Measurements from ENCODE around the gene CAPNS1.

The CAPNS1 gene

GRCh38 chr19:36139473-36140303 is at the start of gene CAPNS1:
Gene CAPNS1, plus strand, starts transcription at chr19:36140066. Its CDS starts 946 bp downstream, at chr19:36141012.
- Histone ChIP-seq H3K27ac (ENCODE audit: low read length) (peak within 1 kb of the TSS; percentile 100), H3K27me3 (ENCODE audit: low read depth, low read length) (no peaks in the 10 kb centered on the region), H3K36me3 (ENCODE audit: control insufficient read depth in 1 of 2, insufficient read depth in 2 of 2, low read length in 2 of 2) (peaks cover 12 to 22% of the 10 kb centered on the region in 2 donors), H3K4me1 (ENCODE audit: control insufficient read depth in 1 of 2, insufficient read depth in 2 of 2, low read length in 2 of 2) (peaks cover 8 to 11% of the 10 kb centered on the region in 2 donors), H3K4me3 (ENCODE audit: low read depth in 1 of 2, low read length in 2 of 2) (peak within 1 kb of the TSS; percentile 83 to 100), H3K9me3 (ENCODE audit: control insufficient read depth in 1 of 2, low read length in 2 of 2) (no peaks in the 10 kb centered on the region)

GRCh38 chr19:36090910-36091695 is 48.8 kb upstream of the CAPNS1 start:
- Histone ChIP-seq H3K27me3 (ENCODE audit: low read depth, low read length) (no peaks in the 10 kb centered on the region), H3K27ac (ENCODE audit: low read length) (no peak overlapping the region), H3K36me3 (ENCODE audit: control insufficient read depth in 1 of 2, insufficient read depth in 2 of 2, low read length in 2 of 2) (no peaks in the 10 kb centered on the region), H3K4me3 (ENCODE audit: low read depth in 1 of 2, low read length in 2 of 2) (no peak overlapping the region), H3K4me1 (ENCODE audit: control insufficient read depth in 1 of 2, insufficient read depth in 2 of 2, low read length in 2 of 2) (no peaks in the 10 kb centered on the region), H3K9me3 (ENCODE audit: control insufficient read depth in 1 of 2, low read length in 2 of 2) (no peaks in the 10 kb centered on the region)

- no peaks in the 10 kb centered on the region for H3K36me3 ChIP-seq (ENCODE audit: control insufficient read depth in 1 of 2, insufficient read depth in 2 of 2, low read length in 2 of 2)
- H3K9me3 ChIP-seq (ENCODE audit: control insufficient read depth in 1 of 2, low read length in 2 of 2), result no peaks in the 10 kb centered on the region
- H3K4me1 ChIP-seq (ENCODE audit: control insufficient read depth in 1 of 2, insufficient read depth in 2 of 2, low read length in 2 of 2), result no peaks in the 10 kb centered on the region
- H3K4me3 ChIP-seq (ENCODE audit: low read depth in 1 of 2, low read length in 2 of 2), result no peak overlapping the region
- no peak overlapping the region for H3K27ac ChIP-seq (ENCODE audit: low read length)
- no peaks in the 10 kb centered on the region for H3K27me3 ChIP-seq (ENCODE audit: low read depth, low read length)
Measured at GRCh38 chr19:36092566-36092965, 47.3 kb upstream of the CAPNS1 start.

GRCh38 chr19:36093146-36093662 is 46.7 kb upstream of the CAPNS1 start:
- Histone ChIP-seq H3K9me3 (ENCODE audit: control insufficient read depth in 1 of 2, low read length in 2 of 2) (no peaks in the 10 kb centered on the region), H3K36me3 (ENCODE audit: control insufficient read depth in 1 of 2, insufficient read depth in 2 of 2, low read length in 2 of 2) (no peaks in the 10 kb centered on the region), H3K4me3 (ENCODE audit: low read depth in 1 of 2, low read length in 2 of 2) (no peak overlapping the region), H3K27ac (ENCODE audit: low read length) (no peak overlapping the region), H3K27me3 (ENCODE audit: low read depth, low read length) (no peaks in the 10 kb centered on the region), H3K4me1 (ENCODE audit: control insufficient read depth in 1 of 2, insufficient read depth in 2 of 2, low read length in 2 of 2) (no peaks in the 10 kb centered on the region)

- H3K27ac ChIP-seq (ENCODE audit: low read length), result no peak overlapping the region
- no peaks in the 10 kb centered on the region for H3K4me1 ChIP-seq (ENCODE audit: control insufficient read depth in 1 of 2, insufficient read depth in 2 of 2, low read length in 2 of 2)
- no peaks in the 10 kb centered on the region for H3K27me3 ChIP-seq (ENCODE audit: low read depth, low read length)
- H3K4me3 ChIP-seq (ENCODE audit: low read depth in 1 of 2, low read length in 2 of 2), result no peak overlapping the region
- H3K36me3 ChIP-seq (ENCODE audit: control insufficient read depth in 1 of 2, insufficient read depth in 2 of 2, low read length in 2 of 2), result no peaks in the 10 kb centered on the region
- no peaks in the 10 kb centered on the region for H3K9me3 ChIP-seq (ENCODE audit: control insufficient read depth in 1 of 2, low read length in 2 of 2)
Measured at GRCh38 chr19:36093687-36094086, 46.2 kb upstream of the CAPNS1 start.

GRCh38 chr19:36097036-36097435 is 42.8 kb upstream of the CAPNS1 start:
- H3K36me3 ChIP-seq (ENCODE audit: control insufficient read depth in 1 of 2, insufficient read depth in 2 of 2, low read length in 2 of 2), result no peaks in the 10 kb centered on the region
- H3K9me3 ChIP-seq (ENCODE audit: control insufficient read depth in 1 of 2, low read length in 2 of 2), result no peaks in the 10 kb centered on the region
- H3K27me3 ChIP-seq (ENCODE audit: low read depth, low read length), result no peaks in the 10 kb centered on the region
- no peak overlapping the region for H3K27ac ChIP-seq (ENCODE audit: low read length)
- H3K4me3 ChIP-seq (ENCODE audit: low read depth in 1 of 2, low read length in 2 of 2), result no peak overlapping the region
- H3K4me1 ChIP-seq (ENCODE audit: control insufficient read depth in 1 of 2, insufficient read depth in 2 of 2, low read length in 2 of 2), result no peaks in the 10 kb centered on the region

GRCh38 chr19:36099166-36099785 is 40.6 kb upstream of the CAPNS1 start:
- Histone ChIP-seq H3K27me3 (ENCODE audit: low read depth, low read length) (no peaks in the 10 kb centered on the region), H3K4me1 (ENCODE audit: control insufficient read depth in 1 of 2, insufficient read depth in 2 of 2, low read length in 2 of 2) (no peaks in the 10 kb centered on the region), H3K4me3 (ENCODE audit: low read depth in 1 of 2, low read length in 2 of 2) (no peak overlapping the region), H3K9me3 (ENCODE audit: control insufficient read depth in 1 of 2, low read length in 2 of 2) (no peaks in the 10 kb centered on the region), H3K36me3 (ENCODE audit: control insufficient read depth in 1 of 2, insufficient read depth in 2 of 2, low read length in 2 of 2) (no peaks in the 10 kb centered on the region), H3K27ac (ENCODE audit: low read length) (no peak overlapping the region)

- H3K9me3 ChIP-seq (ENCODE audit: control insufficient read depth in 1 of 2, low read length in 2 of 2), result no peaks in the 10 kb centered on the region
- H3K36me3 ChIP-seq (ENCODE audit: control insufficient read depth in 1 of 2, insufficient read depth in 2 of 2, low read length in 2 of 2), result no peaks in the 10 kb centered on the region
- no peaks in the 10 kb centered on the region for H3K4me1 ChIP-seq (ENCODE audit: control insufficient read depth in 1 of 2, insufficient read depth in 2 of 2, low read length in 2 of 2)
- no peaks in the 10 kb centered on the region for H3K27me3 ChIP-seq (ENCODE audit: low read depth, low read length)
- H3K4me3 ChIP-seq (ENCODE audit: low read depth in 1 of 2, low read length in 2 of 2), result no peak overlapping the region
- no peak overlapping the region for H3K27ac ChIP-seq (ENCODE audit: low read length)
Measured at GRCh38 chr19:36100476-36100875, 39.4 kb upstream of the CAPNS1 start.

- H3K4me3 ChIP-seq (ENCODE audit: low read depth in 1 of 2, low read length in 2 of 2), result no peak overlapping the region
- H3K4me1 ChIP-seq (ENCODE audit: control insufficient read depth in 1 of 2, insufficient read depth in 2 of 2, low read length in 2 of 2), result no peaks in the 10 kb centered on the region
- H3K27ac ChIP-seq (ENCODE audit: low read length), result no peak overlapping the region
- H3K27me3 ChIP-seq (ENCODE audit: low read depth, low read length), result no peaks in the 10 kb centered on the region
- H3K9me3 ChIP-seq (ENCODE audit: control insufficient read depth in 1 of 2, low read length in 2 of 2), result no peaks in the 10 kb centered on the region
- H3K36me3 ChIP-seq (ENCODE audit: control insufficient read depth in 1 of 2, insufficient read depth in 2 of 2, low read length in 2 of 2), result no peaks in the 10 kb centered on the region
Measured at GRCh38 chr19:36101550-36102327, 38.1 kb upstream of the CAPNS1 start.

- H3K36me3 ChIP-seq (ENCODE audit: control insufficient read depth in 1 of 2, insufficient read depth in 2 of 2, low read length in 2 of 2), result no peaks in the 10 kb centered on the region
- H3K9me3 ChIP-seq (ENCODE audit: control insufficient read depth in 1 of 2, low read length in 2 of 2), result no peaks in the 10 kb centered on the region
- H3K4me1 ChIP-seq (ENCODE audit: control insufficient read depth in 1 of 2, insufficient read depth in 2 of 2, low read length in 2 of 2), result no peaks in the 10 kb centered on the region
- H3K27me3 ChIP-seq (ENCODE audit: low read depth, low read length), result no peaks in the 10 kb centered on the region
- H3K4me3 ChIP-seq (ENCODE audit: low read depth in 1 of 2, low read length in 2 of 2), result no peak overlapping the region
- no peak overlapping the region for H3K27ac ChIP-seq (ENCODE audit: low read length)
Measured at GRCh38 chr19:36103040-36103626, 36.7 kb upstream of the CAPNS1 start.

All from muscle layer of duodenum (tissue), 2 donors.